ENCODE results near the gene PAMR1. TPM values are rescaled to one million over a fixed set of nuclear protein-coding genes. Genes with fewer than 3 reads are reported as not detected.

PAMR1 gene
- total and polyA plus RNA-seq, 2 donors, result 1.9 to 5.6 TPM

Other genes starting within 250 kb of the PAMR1 start
- 0.38 TPM for gene SLC1A2, start 106.1 kb downstream of the PAMR1 start, total RNA-seq
- gene SLC1A2, start 106.1 kb downstream of the PAMR1 start, polyA plus RNA-seq, result 0.71 TPM
- gene FJX1, start 92.8 kb upstream of the PAMR1 start, total RNA-seq, result 3.8 TPM
- gene FJX1, start 92.8 kb upstream of the PAMR1 start, polyA plus RNA-seq, result 4.2 TPM
- 18.7 TPM for gene TRIM44, start 137.2 kb upstream of the PAMR1 start, total RNA-seq
- 7.4 TPM for gene TRIM44, start 137.2 kb upstream of the PAMR1 start, polyA plus RNA-seq

Measured in thymus (tissue), 2 donors.